ENCODE data around the gene PTPMT1.
"Not testable (repeated sequence)": the region's sequence is repeated elsewhere in the genome, so short reads cannot be mapped to it uniquely, and the experiment has no call there.

DNA sequence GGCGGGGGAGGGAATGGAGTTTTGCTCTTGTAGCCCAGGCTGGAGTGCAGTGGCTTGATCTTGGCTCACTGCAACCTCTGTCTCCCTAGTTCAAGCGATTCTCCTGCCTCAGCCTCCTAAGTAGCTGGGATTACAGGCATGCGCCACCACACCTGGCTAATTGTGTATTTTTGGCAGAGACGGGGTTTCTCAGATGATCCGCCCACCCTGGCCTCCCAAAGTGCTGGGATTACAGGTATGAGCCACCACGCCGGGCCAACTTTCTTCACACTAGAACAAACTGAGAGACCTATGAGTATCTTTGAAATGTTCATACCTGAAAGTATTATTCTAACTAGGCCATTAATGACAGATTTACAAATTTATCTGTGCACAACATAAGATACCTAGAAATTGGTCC lies 19.1 kb upstream of the PTPMT1 start:
- TF ChIP-seq, protein P1, sequence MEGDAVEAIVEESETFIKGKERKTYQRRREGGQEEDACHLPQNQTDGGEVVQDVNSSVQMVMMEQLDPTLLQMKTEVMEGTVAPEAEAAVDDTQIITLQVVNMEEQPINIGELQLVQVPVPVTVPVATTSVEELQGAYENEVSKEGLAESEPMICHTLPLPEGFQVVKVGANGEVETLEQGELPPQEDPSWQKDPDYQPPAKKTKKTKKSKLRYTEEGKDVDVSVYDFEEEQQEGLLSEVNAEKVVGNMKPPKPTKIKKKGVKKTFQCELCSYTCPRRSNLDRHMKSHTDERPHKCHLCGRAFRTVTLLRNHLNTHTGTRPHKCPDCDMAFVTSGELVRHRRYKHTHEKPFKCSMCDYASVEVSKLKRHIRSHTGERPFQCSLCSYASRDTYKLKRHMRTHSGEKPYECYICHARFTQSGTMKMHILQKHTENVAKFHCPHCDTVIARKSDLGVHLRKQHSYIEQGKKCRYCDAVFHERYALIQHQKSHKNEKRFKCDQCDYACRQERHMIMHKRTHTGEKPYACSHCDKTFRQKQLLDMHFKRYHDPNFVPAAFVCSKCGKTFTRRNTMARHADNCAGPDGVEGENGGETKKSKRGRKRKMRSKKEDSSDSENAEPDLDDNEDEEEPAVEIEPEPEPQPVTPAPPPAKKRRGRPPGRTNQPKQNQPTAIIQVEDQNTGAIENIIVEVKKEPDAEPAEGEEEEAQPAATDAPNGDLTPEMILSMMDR (IDR thresholded peaks at IDR 0.05) = not testable (repeated sequence)
- TF ChIP-seq EZH2, EZH2phosphoT487 (IDR thresholded peaks at IDR 0.05): not testable (repeated sequence)

Measured in neural progenitor cell (in vitro differentiated cells).